HCT116 (cell line): ENCODE data around the gene SMIM36. TPM values are rescaled to one million over a fixed set of nuclear protein-coding genes. Genes with fewer than 3 reads are reported as not detected.
"Not testable (repeated sequence)": the region's sequence is repeated elsewhere in the genome, so short reads cannot be mapped to it uniquely, and the experiment has no call there.

Experiments used
- ATAC-seq: fragments of 200-7000 bp; cut with Tn5 transposase; 2 replicates; pipeline ENCODE4 v1.9.1; 2020; ENCODE audit warnings: mild to moderate bottlenecking, moderate library complexity
- BruUV-seq: library from RNA; stranded (reverse); fragments of 400-500 nt; replicated peaks from 2 replicates; lab custom pipeline; 2021; lab: Mats Ljungman, UMichigan
- CTCF ChIA-PET: fragments of 300-600 bp; sonication (Branson Sonifier 250); formaldehyde crosslinking; loops from one replicate; lab custom pipeline; 2021; ENCODE audit warnings: antibody characterized with exemption; lab: Charles Lee
- POLR2A ChIA-PET: fragments of 300-600, 350-600 bp; sonication (Branson Sonifier 250); formaldehyde crosslinking; loops from one replicate; lab custom pipeline; 2021; ENCODE audit warnings: antibody characterized with exemption; lab: Charles Lee
- RAD21 ChIA-PET, 2 experiments: fragments of 300-600 bp; sonication (Branson Sonifier 250); formaldehyde crosslinking; loops; one replicate each; lab custom pipeline; 2023; ENCODE audit warnings: low total read pairs in 2 of 2; ENCODE audit not compliant: uncharacterized antibody in 2 of 2, unreplicated experiment in 2 of 2, low non-redundant PET in 1 of 2; lab: Charles Lee
- DNase-seq: peaks from one replicate; pipeline ENCODE4 v3.0.0-alpha.2; 2010; ENCODE audit warnings: low read depth, low spot score
- H2AFZ ChIP-seq: fragments of 200-600 bp; shearing (Covaris generic), sonication (generic); 2 replicates; pipeline ENCODE4 v1.6.1; 2017; ENCODE audit warnings: low read depth, mixed run types, mixed read lengths, antibody characterized with exemption, low read length; ENCODE audit not compliant: poor library complexity, severe bottlenecking
- H3K27ac ChIP-seq: 2 replicates; pipeline ENCODE4 v1.5.1; 2012; ENCODE audit warnings: low read depth, low read length
- H3K27me3 ChIP-seq: fragments of 200-600 bp; sonication (generic); 2 replicates; pipeline ENCODE4 v1.6.1; 2016; ENCODE audit warnings: mixed run types, low read length, mixed read lengths; ENCODE audit not compliant: insufficient read depth
- H3K36me3 ChIP-seq, 2 experiments: fragments of 200-500 bp in 1 of 2; fragments of 200-600 bp in 1 of 2; sonication (Bioruptor generic) in 1 of 2; sonication (generic) in 1 of 2; 2 replicates each; pipeline versions ENCODE4 v1.5.1 to v1.6.1; 2014 to 2016; ENCODE audit warnings: low read length in 2 of 2, inconsistent platforms in 1 of 2, mixed read lengths in 1 of 2, mixed run types in 1 of 2; ENCODE audit not compliant: insufficient read depth in 2 of 2, control insufficient read depth in 1 of 2
- H3K4me1 ChIP-seq, 2 experiments: fragments of 200-600 bp in 1 of 2; sonication (generic) in 1 of 2; 2 replicates each; pipeline versions ENCODE4 v1.5.1 to v1.6.1; 2012 to 2017; ENCODE audit warnings: low read length in 2 of 2, inconsistent platforms in 1 of 2, mild to moderate bottlenecking in 1 of 2, mixed read lengths in 1 of 2, mixed run types in 1 of 2, moderate library complexity in 1 of 2; ENCODE audit not compliant: insufficient read depth in 2 of 2, control insufficient read depth in 1 of 2
- H3K4me2 ChIP-seq: fragments of 200-600 bp; sonication (generic); 2 replicates; pipeline ENCODE4 v1.6.1; 2017; ENCODE audit warnings: mixed run types, low read length, mixed read lengths
- H3K4me3 ChIP-seq, 2 experiments: fragments of 200-600 bp in 1 of 2; sonication (generic) in 1 of 2; replicated peaks in 1 of 2; 2 replicates each; pipeline ENCODE4 v1.5.1; 2011 to 2016; ENCODE audit warnings: low read length in 2 of 2, control low read depth in 1 of 2, low read depth in 1 of 2, mild to moderate bottlenecking in 1 of 2, mixed read lengths in 1 of 2, mixed run types in 1 of 2
- H3K79me2 ChIP-seq: fragments of 200-600 bp; sonication (generic); 2 replicates; pipeline ENCODE4 v1.6.1; 2017; ENCODE audit warnings: mild to moderate bottlenecking, mixed run types, low read length, moderate library complexity, mixed read lengths; ENCODE audit not compliant: insufficient read depth
- H3K9ac ChIP-seq: fragments of 200-600 bp; sonication (generic); 2 replicates; pipeline ENCODE4 v1.6.1; 2016; ENCODE audit warnings: low read length, mixed read lengths
- H3K9me2 ChIP-seq: fragments of 200-600 bp; sonication (generic), shearing (Covaris generic); 2 replicates; pipeline ENCODE4 v1.6.1; 2017; ENCODE audit warnings: mixed run types, mild to moderate bottlenecking, moderate library complexity; ENCODE audit not compliant: insufficient read depth
- H3K9me3 ChIP-seq, 2 experiments: fragments of 200-500 bp in 1 of 2; fragments of 200-600 bp in 1 of 2; sonication (Bioruptor generic) in 1 of 2; sonication (generic) in 1 of 2; 2 replicates each; pipeline ENCODE4 v1.6.1; 2014 to 2017; ENCODE audit warnings: low read length in 2 of 2, mixed read lengths in 2 of 2, inconsistent platforms in 1 of 2, low read depth in 1 of 2, mild to moderate bottlenecking in 1 of 2, mixed run types in 1 of 2, moderate library complexity in 1 of 2; ENCODE audit not compliant: control insufficient read depth in 1 of 2, insufficient read depth in 1 of 2
- H4K20me1 ChIP-seq: fragments of 200-600 bp; sonication (generic), shearing (Covaris generic); 2 replicates; pipeline ENCODE4 v1.6.1; 2017; ENCODE audit warnings: mixed run types, mild to moderate bottlenecking, moderate library complexity; ENCODE audit not compliant: insufficient read depth
- ATF3 ChIP-seq: IDR thresholded peaks from 2 replicates; pipeline ENCODE4 v1.6.1; 2012
- CBX3 ChIP-seq: IDR thresholded peaks from 2 replicates; pipeline ENCODE4 v1.6.1; 2012; ENCODE audit warnings: low read depth
- CEBPB ChIP-seq: IDR thresholded peaks from 2 replicates; pipeline ENCODE4 v1.6.1; 2012; ENCODE audit warnings: low read depth
- EGR1 ChIP-seq: IDR thresholded peaks from 2 replicates; pipeline ENCODE4 v1.6.1; 2012; ENCODE audit warnings: low read depth
- ELF1 ChIP-seq: IDR thresholded peaks from 2 replicates; pipeline ENCODE4 v1.6.1; 2012; ENCODE audit warnings: low read depth, borderline replicate concordance
- EZH2phosphoT487 ChIP-seq: fragments of 200-600 bp; IDR thresholded peaks from 2 replicates; pipeline ENCODE4 v1.6.1; 2018; ENCODE audit warnings: antibody characterized with exemption, borderline replicate concordance
- FOSL1 ChIP-seq: IDR thresholded peaks from 2 replicates; pipeline ENCODE4 v1.6.1; 2012; ENCODE audit warnings: low read depth
- JUND ChIP-seq: IDR thresholded peaks from 2 replicates; pipeline ENCODE4 v1.6.1; 2012
- POLR2A ChIP-seq: IDR thresholded peaks from 2 replicates; pipeline ENCODE4 v1.7.0; 2011; ENCODE audit warnings: borderline replicate concordance; ENCODE audit not compliant: insufficient read depth, insufficient read length; ENCODE audit errors: extremely low read depth
- POLR2AphosphoS5 ChIP-seq: IDR thresholded peaks from 2 replicates; pipeline ENCODE4 v1.6.1; 2011; ENCODE audit warnings: mild to moderate bottlenecking, low read depth, low read length, moderate library complexity
- REST ChIP-seq: IDR thresholded peaks from 2 replicates; pipeline ENCODE4 v1.6.1; 2012; ENCODE audit warnings: low read depth
- SIN3A ChIP-seq: IDR thresholded peaks from 2 replicates; pipeline ENCODE4 v1.6.1; 2012; ENCODE audit warnings: low read depth
- SRF ChIP-seq: IDR thresholded peaks from 2 replicates; pipeline ENCODE4 v1.6.1; 2012; ENCODE audit warnings: low read depth
- YY1 ChIP-seq: IDR thresholded peaks from 2 replicates; pipeline ENCODE4 v1.6.1; 2011; ENCODE audit warnings: low read length, low read depth, moderate library complexity, mild to moderate bottlenecking; ENCODE audit not compliant: insufficient replicate concordance; ENCODE audit errors: extremely low read depth
- intact Hi-C: fragments of 100-400 bp; cut with micrococcal nuclease; formaldehyde crosslinking; loops from 2 replicates; pipeline ENCODE4 v1.10.0; 2022
- total RNA-seq: library from RNA; stranded (reverse); gene quantifications from one replicate; pipeline ENCODE4 v1.2.1, GENCODE V29; 2021; ENCODE audit not compliant: unreplicated experiment
- TF ChIP-seq, protein P1 (sequence below), 3 experiments: fragments of 200-600 bp in 1 of 3; sonication (generic) in 1 of 3; IDR thresholded peaks in 2 of 3; conservative IDR thresholded peaks in 1 of 3; 2 replicates each; pipeline ENCODE4 v1.5.1; 2012 to 2017; ENCODE audit warnings: low read depth in 2 of 3, low read length in 2 of 3, antibody characterized with exemption in 1 of 3, borderline replicate concordance in 1 of 3, control low read depth in 1 of 3, mild to moderate bottlenecking in 1 of 3, mixed read lengths in 1 of 3, mixed run types in 1 of 3, moderate library complexity in 1 of 3; ENCODE audit not compliant: insufficient read depth in 1 of 3

Gene SMIM36
- total RNA-seq, 1 experiment from 2014 or later = 0.37 TPM

- H3K9me3 ChIP-seq = no peaks in the 10 kb centered on the region
- no peak overlapping the region for H3K27ac ChIP-seq
- H2AFZ ChIP-seq = no peak overlapping the region
- H3K27me3 ChIP-seq = no peaks in the 10 kb centered on the region
- ChIA-PET POLR2A (interaction anchor here (1.1 kb wide), 1 partner anchor 13 kb away, joined by 3 read pairs; no protein-coding TSS in a partner anchor), RAD21 (no interaction called here)
- peaks cover 19 to 23% of the 10 kb centered on the region in 2 experiments; a peak in 3 of 4 replicates for H3K36me3 ChIP-seq
- no peaks in the 10 kb centered on the region for H3K9me2 ChIP-seq
- H3K4me3 ChIP-seq = no peak overlapping the region
- ATAC-seq = no peak
- no peak overlapping the region for H3K9ac ChIP-seq
- intact Hi-C loops = no loop called here
- H3K4me2 ChIP-seq = no peak overlapping the region
- no peaks in the 10 kb centered on the region for H4K20me1 ChIP-seq
- no peak for DNase-seq
- BruUV-seq = no TSS peak
- no peak for TF ChIP-seq ATF3
- TF ChIP-seq JUND = no peak
- no peak for TF ChIP-seq ELF1
- no peak for TF ChIP-seq SRF
- no peak for TF ChIP-seq CBX3
- no peak for TF ChIP-seq EGR1
- TF ChIP-seq FOSL1 = no peak
- no peak for TF ChIP-seq YY1
- TF ChIP-seq CEBPB = no peak
- no peak for TF ChIP-seq POLR2AphosphoS5
- TF ChIP-seq EZH2phosphoT487 = no peak
- TF ChIP-seq, protein P1, sequence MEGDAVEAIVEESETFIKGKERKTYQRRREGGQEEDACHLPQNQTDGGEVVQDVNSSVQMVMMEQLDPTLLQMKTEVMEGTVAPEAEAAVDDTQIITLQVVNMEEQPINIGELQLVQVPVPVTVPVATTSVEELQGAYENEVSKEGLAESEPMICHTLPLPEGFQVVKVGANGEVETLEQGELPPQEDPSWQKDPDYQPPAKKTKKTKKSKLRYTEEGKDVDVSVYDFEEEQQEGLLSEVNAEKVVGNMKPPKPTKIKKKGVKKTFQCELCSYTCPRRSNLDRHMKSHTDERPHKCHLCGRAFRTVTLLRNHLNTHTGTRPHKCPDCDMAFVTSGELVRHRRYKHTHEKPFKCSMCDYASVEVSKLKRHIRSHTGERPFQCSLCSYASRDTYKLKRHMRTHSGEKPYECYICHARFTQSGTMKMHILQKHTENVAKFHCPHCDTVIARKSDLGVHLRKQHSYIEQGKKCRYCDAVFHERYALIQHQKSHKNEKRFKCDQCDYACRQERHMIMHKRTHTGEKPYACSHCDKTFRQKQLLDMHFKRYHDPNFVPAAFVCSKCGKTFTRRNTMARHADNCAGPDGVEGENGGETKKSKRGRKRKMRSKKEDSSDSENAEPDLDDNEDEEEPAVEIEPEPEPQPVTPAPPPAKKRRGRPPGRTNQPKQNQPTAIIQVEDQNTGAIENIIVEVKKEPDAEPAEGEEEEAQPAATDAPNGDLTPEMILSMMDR (IDR thresholded peaks at IDR 0.05 in 2 of 3, conservative IDR thresholded peaks at IDR 0.05 in 1 of 3; ENCODE audit: borderline replicate concordance in 1 of 3, insufficient read depth in 1 of 3, low read depth in 2 of 3, low read length in 2 of 3) = no peak
- TF ChIP-seq REST = no peak
- TF ChIP-seq POLR2A = no peak
- TF ChIP-seq SIN3A = no peak
- TF ChIP-seq, all 23 proteins: peak for 0
- Histone ChIP-seq H3K79me2 (no peaks in the 10 kb centered on the region), H3K4me1 (0 out of 4 replicates have a peak, but pooled peaks cover 0 to 3% of the 10 kb centered on the region in 2 experiments)
- CTCF ChIA-PET = no interaction called here
These were observed 105.7 kb downstream of the SMIM36 start for GRCh38 chr17:55405600-55405999.

DNA sequence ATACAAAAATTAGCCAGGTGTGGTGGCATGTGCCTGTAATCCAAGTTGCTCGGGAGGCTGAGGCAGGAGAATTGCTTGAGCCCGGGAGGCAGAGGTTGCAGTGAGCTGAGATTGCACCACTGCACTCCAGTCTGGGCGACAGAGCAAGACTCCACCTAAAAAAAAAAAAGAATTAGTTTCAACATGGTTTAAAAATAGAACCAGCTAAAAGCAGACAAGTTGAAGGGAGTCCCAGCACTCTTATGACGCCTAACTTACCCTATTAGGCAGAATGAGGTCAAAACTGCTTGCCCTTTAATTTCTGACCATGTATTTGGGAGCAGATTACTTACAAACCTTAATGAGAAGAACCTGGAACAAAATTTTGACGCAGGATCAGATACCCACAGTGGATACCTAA lies 107.1 kb downstream of the SMIM36 start:
- H3K9me3 ChIP-seq, H2AFZ ChIP-seq, H3K27me3 ChIP-seq, H3K4me2 ChIP-seq, RAD21 ChIA-PET, H3K79me2 ChIP-seq, H3K27ac ChIP-seq, H4K20me1 ChIP-seq, CTCF ChIA-PET, H3K9ac ChIP-seq, ATAC-seq, POLR2A ChIA-PET, BruUV-seq, intact Hi-C loops, DNase-seq, H3K4me1 ChIP-seq, H3K9me2 ChIP-seq, H3K4me3 ChIP-seq: not testable (repeated sequence)
- peaks cover 9 to 11% of the 10 kb centered on the region in 2 experiments; a peak in 3 of 4 replicates for H3K36me3 ChIP-seq
